ENCODE measurements around the gene FIGNL1. TPM values are rescaled to one million over a fixed set of nuclear protein-coding genes. Genes with fewer than 3 reads are reported as not detected.

Gene FIGNL1
- total RNA-seq, 1 donor from 2014 or later: 7.6 TPM

GRCh38 chr7:50488379-50488778 is 38.2 kb upstream of the FIGNL1 start:
- Mint-ChIP-seq H3K27ac (ENCODE audit: unreplicated experiment) (no peak overlapping the region), H3K9me3 (ENCODE audit: unreplicated experiment) (no peaks in the 10 kb centered on the region), H3K4me3 (ENCODE audit: unreplicated experiment) (no peak overlapping the region), H3K36me3 (ENCODE audit: unreplicated experiment) (no peaks in the 10 kb centered on the region), H3K4me1 (ENCODE audit: unreplicated experiment) (no peaks in the 10 kb centered on the region), H3K27me3 (ENCODE audit: unreplicated experiment) (peaks cover 42% of the 10 kb centered on the region)
- TF ChIP-seq, protein P1, sequence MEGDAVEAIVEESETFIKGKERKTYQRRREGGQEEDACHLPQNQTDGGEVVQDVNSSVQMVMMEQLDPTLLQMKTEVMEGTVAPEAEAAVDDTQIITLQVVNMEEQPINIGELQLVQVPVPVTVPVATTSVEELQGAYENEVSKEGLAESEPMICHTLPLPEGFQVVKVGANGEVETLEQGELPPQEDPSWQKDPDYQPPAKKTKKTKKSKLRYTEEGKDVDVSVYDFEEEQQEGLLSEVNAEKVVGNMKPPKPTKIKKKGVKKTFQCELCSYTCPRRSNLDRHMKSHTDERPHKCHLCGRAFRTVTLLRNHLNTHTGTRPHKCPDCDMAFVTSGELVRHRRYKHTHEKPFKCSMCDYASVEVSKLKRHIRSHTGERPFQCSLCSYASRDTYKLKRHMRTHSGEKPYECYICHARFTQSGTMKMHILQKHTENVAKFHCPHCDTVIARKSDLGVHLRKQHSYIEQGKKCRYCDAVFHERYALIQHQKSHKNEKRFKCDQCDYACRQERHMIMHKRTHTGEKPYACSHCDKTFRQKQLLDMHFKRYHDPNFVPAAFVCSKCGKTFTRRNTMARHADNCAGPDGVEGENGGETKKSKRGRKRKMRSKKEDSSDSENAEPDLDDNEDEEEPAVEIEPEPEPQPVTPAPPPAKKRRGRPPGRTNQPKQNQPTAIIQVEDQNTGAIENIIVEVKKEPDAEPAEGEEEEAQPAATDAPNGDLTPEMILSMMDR (IDR thresholded peaks at IDR 0.05): no peak
- DNase-seq (ENCODE audit: extremely low spot score, unreplicated experiment): no peak

DNA sequence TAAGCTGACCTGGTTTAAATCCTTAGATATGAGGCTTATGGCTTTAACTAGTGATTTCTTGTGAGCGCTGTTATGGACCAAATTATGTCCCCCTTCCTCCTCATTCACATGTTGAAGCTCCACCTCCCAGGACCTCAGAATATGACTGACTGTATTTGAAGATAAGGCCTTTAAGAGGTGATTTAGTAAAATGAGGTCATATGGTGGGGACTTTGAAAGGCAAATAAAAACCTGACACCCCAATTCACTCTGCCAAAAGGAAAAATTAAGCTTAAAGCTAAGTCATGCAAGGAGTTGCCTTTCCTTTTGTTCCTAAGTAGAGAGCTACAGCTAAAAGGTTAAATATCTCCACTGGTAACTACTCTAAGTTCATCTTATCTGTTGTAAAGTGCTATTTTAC is 36.4 kb upstream of the FIGNL1 start:
- Mint-ChIP-seq H3K27me3 (ENCODE audit: unreplicated experiment) (peaks cover 44% of the 10 kb centered on the region), H3K4me3 (ENCODE audit: unreplicated experiment) (no peak overlapping the region), H3K9me3 (ENCODE audit: unreplicated experiment) (no peaks in the 10 kb centered on the region), H3K27ac (ENCODE audit: unreplicated experiment) (no peak overlapping the region), H3K36me3 (ENCODE audit: unreplicated experiment) (no peaks in the 10 kb centered on the region), H3K4me1 (ENCODE audit: unreplicated experiment) (no peaks in the 10 kb centered on the region)
- no peak for DNase-seq (ENCODE audit: extremely low spot score, unreplicated experiment)
- TF ChIP-seq, protein P1 (IDR thresholded peaks at IDR 0.05): no peak

DNA sequence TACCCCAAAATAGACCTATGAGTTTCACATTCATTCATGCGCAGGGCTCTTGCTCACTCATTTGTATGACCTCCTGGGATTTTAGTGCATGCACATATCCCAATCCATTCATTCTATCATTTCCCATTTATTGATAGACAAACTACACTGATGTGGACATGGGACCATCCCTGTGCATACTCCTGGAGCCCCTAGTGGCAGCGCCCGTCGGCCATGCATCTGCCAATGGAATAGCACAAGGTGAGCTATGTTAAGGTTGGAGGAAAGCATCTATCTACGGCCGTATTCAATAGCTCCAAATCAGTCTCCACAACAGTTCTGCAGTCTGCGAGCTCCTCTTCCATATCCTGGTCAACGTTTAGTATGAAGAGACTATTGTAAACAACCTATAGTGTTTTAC is 31.7 kb upstream of the FIGNL1 start:
- Mint-ChIP-seq H3K27me3 (ENCODE audit: unreplicated experiment) (peaks cover 54% of the 10 kb centered on the region), H3K36me3 (ENCODE audit: unreplicated experiment) (no peaks in the 10 kb centered on the region), H3K9me3 (ENCODE audit: unreplicated experiment) (no peaks in the 10 kb centered on the region), H3K4me1 (ENCODE audit: unreplicated experiment) (no peaks in the 10 kb centered on the region), H3K4me3 (ENCODE audit: unreplicated experiment) (no peak overlapping the region), H3K27ac (ENCODE audit: unreplicated experiment) (no peak overlapping the region)
- no peak for DNase-seq (ENCODE audit: extremely low spot score, unreplicated experiment)
- TF ChIP-seq, protein P1 (IDR thresholded peaks at IDR 0.05): no peak

- H3K4me3 Mint-ChIP-seq (ENCODE audit: unreplicated experiment): no peak overlapping the region
- TF ChIP-seq, protein P1 (IDR thresholded peaks at IDR 0.05): no peak
- H3K4me1 Mint-ChIP-seq (ENCODE audit: unreplicated experiment): no peaks in the 10 kb centered on the region
- DNase-seq (ENCODE audit: extremely low spot score, unreplicated experiment): no peak
- H3K36me3 Mint-ChIP-seq (ENCODE audit: unreplicated experiment): no peaks in the 10 kb centered on the region
- H3K9me3 Mint-ChIP-seq (ENCODE audit: unreplicated experiment): no peaks in the 10 kb centered on the region
- H3K27me3 Mint-ChIP-seq (ENCODE audit: unreplicated experiment): peaks cover 55% of the 10 kb centered on the region
- no peak overlapping the region for H3K27ac Mint-ChIP-seq (ENCODE audit: unreplicated experiment)
Observed at GRCh38 chr7:50480797-50481196, 30.6 kb upstream of the FIGNL1 start.

- no peaks in the 10 kb centered on the region for H3K4me1 Mint-ChIP-seq (ENCODE audit: unreplicated experiment)
- no peaks in the 10 kb centered on the region for H3K36me3 Mint-ChIP-seq (ENCODE audit: unreplicated experiment)
- no peak overlapping the region for H3K27ac Mint-ChIP-seq (ENCODE audit: unreplicated experiment)
- no peak for DNase-seq (ENCODE audit: extremely low spot score, unreplicated experiment)
- H3K4me3 Mint-ChIP-seq (ENCODE audit: unreplicated experiment): no peak overlapping the region
- peaks cover 52% of the 10 kb centered on the region for H3K27me3 Mint-ChIP-seq (ENCODE audit: unreplicated experiment)
- TF ChIP-seq, protein P1 (IDR thresholded peaks at IDR 0.05): no peak
- H3K9me3 Mint-ChIP-seq (ENCODE audit: unreplicated experiment): no peaks in the 10 kb centered on the region
Observed at GRCh38 chr7:50479743-50480517, 29.8 kb upstream of the FIGNL1 start.
